ENCODE measurements around the gene SP5.

The SP5 gene

DNA sequence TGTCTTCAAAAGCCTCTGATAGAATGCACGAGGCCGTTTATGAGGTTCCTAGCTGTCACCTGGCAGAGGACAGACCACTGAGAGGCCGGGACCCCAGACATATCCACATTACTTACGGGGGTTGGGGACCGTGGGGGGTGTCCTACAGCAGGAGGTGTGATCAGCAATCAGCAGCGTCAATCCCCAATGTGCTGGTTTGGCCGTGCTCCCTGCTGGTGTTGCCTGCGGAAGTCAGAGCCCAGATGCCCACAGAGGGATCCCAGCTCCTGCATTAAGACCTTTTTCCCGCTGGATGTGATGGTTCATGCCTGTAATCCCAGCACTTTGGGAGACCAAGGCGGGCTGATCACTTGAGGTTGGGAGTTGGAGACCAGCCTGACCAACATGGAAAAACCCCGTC, 20.8 kb upstream of the SP5 start:
- TF ChIP-seq, protein P1, sequence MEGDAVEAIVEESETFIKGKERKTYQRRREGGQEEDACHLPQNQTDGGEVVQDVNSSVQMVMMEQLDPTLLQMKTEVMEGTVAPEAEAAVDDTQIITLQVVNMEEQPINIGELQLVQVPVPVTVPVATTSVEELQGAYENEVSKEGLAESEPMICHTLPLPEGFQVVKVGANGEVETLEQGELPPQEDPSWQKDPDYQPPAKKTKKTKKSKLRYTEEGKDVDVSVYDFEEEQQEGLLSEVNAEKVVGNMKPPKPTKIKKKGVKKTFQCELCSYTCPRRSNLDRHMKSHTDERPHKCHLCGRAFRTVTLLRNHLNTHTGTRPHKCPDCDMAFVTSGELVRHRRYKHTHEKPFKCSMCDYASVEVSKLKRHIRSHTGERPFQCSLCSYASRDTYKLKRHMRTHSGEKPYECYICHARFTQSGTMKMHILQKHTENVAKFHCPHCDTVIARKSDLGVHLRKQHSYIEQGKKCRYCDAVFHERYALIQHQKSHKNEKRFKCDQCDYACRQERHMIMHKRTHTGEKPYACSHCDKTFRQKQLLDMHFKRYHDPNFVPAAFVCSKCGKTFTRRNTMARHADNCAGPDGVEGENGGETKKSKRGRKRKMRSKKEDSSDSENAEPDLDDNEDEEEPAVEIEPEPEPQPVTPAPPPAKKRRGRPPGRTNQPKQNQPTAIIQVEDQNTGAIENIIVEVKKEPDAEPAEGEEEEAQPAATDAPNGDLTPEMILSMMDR (conservative IDR thresholded peaks at IDR 0.05; ENCODE audit: control insufficient read depth, insufficient read depth, low read depth, low read length) = no peak
- no peak overlapping the region for H3K4me3 ChIP-seq (ENCODE audit: control insufficient read depth, low read depth, low read length)
- DNase-seq (ENCODE audit: low read depth) = no peak

DNA sequence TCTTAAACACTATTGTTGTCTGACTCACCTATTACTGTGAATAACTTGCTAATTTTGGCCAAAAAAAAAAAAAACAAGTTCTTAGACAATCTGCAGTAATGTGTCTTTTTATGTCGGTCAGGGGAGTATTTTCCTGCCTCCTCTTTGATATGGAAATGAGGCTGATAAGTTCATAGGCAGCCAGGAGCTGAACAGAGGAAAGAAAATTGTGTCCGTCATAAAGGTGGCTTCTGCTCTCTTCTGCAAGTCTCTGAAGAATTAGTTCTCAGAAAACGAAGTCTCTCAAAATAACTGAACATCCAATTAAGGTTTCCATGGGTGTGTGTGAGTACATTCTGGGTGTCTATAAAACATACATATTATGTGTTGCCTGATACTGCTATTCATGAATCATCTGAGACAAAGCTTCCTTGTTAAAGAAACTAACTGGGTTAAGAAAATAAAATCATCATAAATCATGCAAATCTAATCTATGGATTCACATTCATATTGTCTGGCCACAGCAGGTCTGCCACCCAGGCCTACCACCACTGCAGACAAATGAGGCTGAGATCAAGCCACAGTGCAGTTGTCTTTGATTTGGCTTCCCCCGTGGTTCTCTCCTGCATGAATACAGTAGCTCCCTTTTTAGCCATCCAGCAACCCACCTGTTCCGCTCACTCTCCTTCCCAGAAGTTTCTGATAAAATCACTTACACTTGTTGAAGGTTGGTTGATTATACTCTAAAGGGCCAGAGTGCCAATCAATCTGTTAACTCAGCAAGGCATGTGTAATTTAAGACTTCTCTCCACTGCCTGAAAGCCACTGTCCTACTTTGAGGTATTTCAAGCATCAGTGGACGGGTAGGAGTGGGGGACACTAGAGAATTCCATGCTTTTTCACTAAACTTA, 19.4 kb upstream of the SP5 start:
- no peak overlapping the region for H3K4me3 ChIP-seq (ENCODE audit: control insufficient read depth, low read depth, low read length)
- TF ChIP-seq, protein P1 (conservative IDR thresholded peaks at IDR 0.05; ENCODE audit: control insufficient read depth, insufficient read depth, low read depth, low read length) = no peak
- no peak for DNase-seq (ENCODE audit: low read depth)

DNA sequence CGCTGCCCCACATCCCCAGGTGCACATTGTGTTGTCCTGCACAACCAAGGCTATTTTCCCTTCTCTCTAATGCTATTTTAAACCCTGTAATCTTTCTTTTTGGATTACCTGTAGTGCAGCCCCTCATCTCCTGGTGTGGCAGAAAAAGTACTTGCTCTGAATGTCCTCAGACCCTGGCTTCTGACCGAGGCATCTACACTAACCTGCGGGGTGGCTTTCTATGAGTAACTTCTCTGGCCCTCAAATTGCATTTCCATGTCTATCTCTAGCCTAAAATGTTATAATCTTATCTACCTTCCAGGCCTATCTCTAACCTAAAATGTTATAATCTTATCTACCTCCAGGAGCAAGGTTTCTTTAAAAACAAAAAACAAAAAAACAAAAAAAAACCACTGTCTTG, 18.2 kb upstream of the SP5 start:
- no peak for DNase-seq (ENCODE audit: low read depth)
- H3K4me3 ChIP-seq (ENCODE audit: control insufficient read depth, low read depth, low read length) = no peak overlapping the region
- TF ChIP-seq, protein P1 (conservative IDR thresholded peaks at IDR 0.05; ENCODE audit: control insufficient read depth, insufficient read depth, low read depth, low read length) = no peak

DNA sequence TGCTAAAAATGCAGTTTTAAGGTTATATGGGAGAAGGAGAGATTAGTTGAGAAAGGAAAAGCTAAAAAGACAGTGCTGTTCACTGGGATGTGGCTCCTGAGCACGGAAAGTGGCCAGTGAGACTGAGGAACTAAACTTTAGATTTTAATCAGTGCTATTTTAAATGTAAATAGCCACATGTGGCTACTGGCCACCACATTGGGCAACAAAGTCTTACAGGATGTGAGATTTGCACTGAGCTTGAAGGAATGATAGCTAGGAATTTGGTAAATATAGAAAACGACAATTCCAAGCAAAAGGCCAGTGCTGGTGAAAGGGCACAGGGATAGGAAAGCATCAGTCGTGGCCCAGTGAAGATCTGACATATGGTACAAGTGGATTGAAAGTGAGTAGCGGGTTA, 14.1 kb upstream of the SP5 start:
- TF ChIP-seq, protein P1 (conservative IDR thresholded peaks at IDR 0.05; ENCODE audit: control insufficient read depth, insufficient read depth, low read depth, low read length) = no peak
- H3K4me3 ChIP-seq (ENCODE audit: control insufficient read depth, low read depth, low read length) = no peak overlapping the region
- no peak for DNase-seq (ENCODE audit: low read depth)

DNA sequence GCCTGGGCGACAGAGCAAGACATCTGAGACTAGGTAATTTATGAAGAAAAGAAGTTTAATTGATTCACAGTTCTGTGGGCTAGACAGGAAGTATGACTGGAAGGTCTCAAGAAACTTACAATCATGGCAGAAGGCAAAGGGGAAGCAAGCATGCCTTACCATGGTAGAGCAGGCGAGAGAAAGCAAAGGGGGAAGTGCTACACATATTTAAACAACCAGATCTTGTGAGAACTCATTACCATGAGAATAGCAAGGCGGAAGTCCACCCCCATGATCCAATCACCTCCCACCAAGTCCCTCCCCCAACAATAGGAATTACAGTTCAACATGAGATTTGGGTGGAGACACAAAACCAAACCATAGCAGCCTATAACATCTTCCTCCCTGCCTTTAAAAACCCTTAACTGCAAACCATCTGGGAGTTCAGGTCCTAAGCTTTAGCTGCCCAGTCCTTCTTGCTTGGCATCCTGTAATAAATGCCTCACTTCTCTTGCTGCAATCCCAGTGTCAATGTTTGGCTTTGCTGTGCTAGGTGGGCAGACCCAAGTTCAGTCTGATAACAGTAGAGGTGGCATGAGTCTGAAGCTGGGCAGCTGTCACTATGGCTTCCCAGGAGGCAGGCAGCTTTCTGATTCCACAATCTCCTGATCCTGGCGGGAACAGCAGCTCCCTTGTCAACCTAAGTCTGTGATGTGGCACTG, 11.2 kb upstream of the SP5 start:
- no peak for DNase-seq (ENCODE audit: low read depth)
- TF ChIP-seq, protein P1 (conservative IDR thresholded peaks at IDR 0.05; ENCODE audit: control insufficient read depth, insufficient read depth, low read depth, low read length) = no peak
- no peak overlapping the region for H3K4me3 ChIP-seq (ENCODE audit: control insufficient read depth, low read depth, low read length)

DNA sequence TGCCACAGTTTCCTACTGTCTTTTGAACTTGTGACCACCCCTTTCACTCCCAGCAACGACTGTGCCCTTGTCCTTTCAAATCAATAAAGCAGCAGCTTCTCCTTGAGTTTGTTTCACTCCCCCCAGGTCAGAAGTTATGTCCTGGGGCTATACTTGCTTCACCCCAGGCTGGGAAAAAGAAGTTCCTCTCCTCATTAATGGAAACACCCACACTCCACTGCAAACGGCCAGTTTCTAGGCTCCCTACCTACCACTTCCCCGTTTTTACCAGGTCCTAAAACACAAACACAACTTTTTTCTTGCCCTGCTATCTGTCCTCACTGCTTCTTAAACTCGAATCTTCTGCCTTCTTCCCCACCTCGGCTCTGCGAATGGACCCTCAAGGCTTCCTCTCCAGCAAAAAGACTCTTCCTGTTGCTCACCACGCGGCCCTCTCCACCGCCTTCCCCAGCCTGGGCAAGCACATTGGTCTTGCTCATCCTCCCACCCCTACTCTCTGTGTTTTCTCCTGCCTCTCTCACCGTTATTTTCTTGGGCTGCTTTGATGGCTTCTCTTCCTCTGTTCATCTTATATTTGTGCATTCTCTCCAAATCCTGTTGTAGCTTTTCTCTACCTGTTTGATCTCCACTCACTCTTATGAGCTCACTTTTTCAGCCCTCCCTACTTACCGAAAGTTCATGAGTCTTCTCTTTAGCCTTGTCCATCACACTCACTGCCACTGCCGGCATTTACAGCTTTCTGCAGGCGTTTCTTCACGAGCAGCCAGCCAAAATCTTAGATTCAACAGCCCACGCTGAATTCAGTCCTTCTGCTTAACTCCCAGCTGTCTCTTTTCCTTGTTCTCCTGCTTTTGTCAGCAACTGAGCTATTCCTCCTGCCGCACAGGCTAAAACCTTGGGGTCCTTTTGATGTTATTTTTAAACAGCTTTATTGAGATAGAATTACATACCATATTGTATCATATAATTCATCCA, 7.0 kb upstream of the SP5 start:
- DNase-seq (ENCODE audit: low read depth) = no peak
- H3K4me3 ChIP-seq (ENCODE audit: control insufficient read depth, low read depth, low read length) = no peak overlapping the region
- TF ChIP-seq, protein P1 (conservative IDR thresholded peaks at IDR 0.05; ENCODE audit: control insufficient read depth, insufficient read depth, low read depth, low read length) = no peak

All from fibroblast of mammary gland (primary cell).